Mesendoderm (in vitro differentiated cells): ENCODE measurements around the gene DKKL1.

ENCODE experiments used
- DNase-seq: peaks from one replicate; pipeline ENCODE4 v3.0.0; 2013
- H2AK5ac ChIP-seq: 2 replicates; pipeline ENCODE4 v1.6.1; 2013; ENCODE audit warnings: low read length, inconsistent platforms
- H2BK120ac ChIP-seq: 2 replicates; pipeline ENCODE4 v1.6.1; 2013; ENCODE audit warnings: low read depth, mild to moderate bottlenecking, low read length, moderate library complexity, mixed read lengths
- H2BK15ac ChIP-seq: replicated peaks from 2 replicates; pipeline ENCODE4 v1.6.1; 2013; ENCODE audit warnings: low read depth, mild to moderate bottlenecking, moderate library complexity
- H2BK5ac ChIP-seq: 2 replicates; pipeline ENCODE4 v1.6.1; 2013; ENCODE audit warnings: low read length, inconsistent platforms
- H3K18ac ChIP-seq: 2 replicates; pipeline ENCODE4 v1.6.1; 2013; ENCODE audit warnings: mild to moderate bottlenecking, low read length, mixed read lengths
- H3K23ac ChIP-seq: one replicate; pipeline ENCODE4 v1.6.1; 2013; ENCODE audit warnings: low read length
- H3K27ac ChIP-seq: 2 replicates; pipeline ENCODE4 v1.5.1; 2013; ENCODE audit warnings: low read depth, mild to moderate bottlenecking, inconsistent platforms, low read length, moderate library complexity
- H3K27me3 ChIP-seq: 2 replicates; pipeline ENCODE4 v1.6.1; 2013; ENCODE audit warnings: low read length, control low read depth, mild to moderate bottlenecking, inconsistent platforms; ENCODE audit not compliant: insufficient read depth, poor library complexity
- H3K36me3 ChIP-seq: 2 replicates; pipeline ENCODE4 v1.6.1; 2013; ENCODE audit warnings: low read length, inconsistent platforms; ENCODE audit not compliant: control insufficient read depth, insufficient read depth
- H3K4ac ChIP-seq: one replicate; pipeline ENCODE4 v1.6.1; 2013; ENCODE audit warnings: low read depth, mild to moderate bottlenecking, low read length, moderate library complexity
- H3K4me1 ChIP-seq: 2 replicates; pipeline ENCODE4 v1.6.1; 2013; ENCODE audit warnings: low read depth, low read length, inconsistent platforms; ENCODE audit not compliant: control insufficient read depth
- H3K4me2 ChIP-seq: 2 replicates; pipeline ENCODE4 v1.6.1; 2013; ENCODE audit warnings: low read length
- H3K4me3 ChIP-seq: 2 replicates; pipeline ENCODE4 v1.5.1; 2013; ENCODE audit warnings: mild to moderate bottlenecking, low read length
- H3K56ac ChIP-seq: one replicate; pipeline ENCODE4 v1.6.1; 2013; ENCODE audit warnings: low read length
- H3K79me1 ChIP-seq: 2 replicates; pipeline ENCODE4 v1.6.1; 2013; ENCODE audit warnings: low read length, inconsistent platforms
- H3K79me2 ChIP-seq: 2 replicates; pipeline ENCODE4 v1.6.1; 2013; ENCODE audit warnings: mild to moderate bottlenecking, low read length; ENCODE audit not compliant: control insufficient read depth, insufficient read depth
- H3K9ac ChIP-seq: 2 replicates; pipeline ENCODE4 v1.6.1; 2013; ENCODE audit warnings: low read length, inconsistent platforms
- H4K5ac ChIP-seq: one replicate; pipeline ENCODE4 v1.6.1; 2013; ENCODE audit warnings: low read length
- H4K8ac ChIP-seq: one replicate; pipeline ENCODE4 v1.6.1; 2013; ENCODE audit warnings: low read depth, mild to moderate bottlenecking, control low read depth, low read length, moderate library complexity
- WGBS: extraction: QIAGEN DNeasy Blood & Tissue Kit; methylation state at CpG from one replicate; pipeline ENCODE4 v1.1.7; 2013; ENCODE audit warnings: low lambda C conversion rate, missing lambda C conversion rate; ENCODE audit not compliant: insufficient coverage; ENCODE audit errors: extremely low coverage; 5-methylcytosine and 5-hydroxymethylcytosine counted together

Gene DKKL1

GRCh38 chr19:49340069-49340864 is 23.4 kb upstream of the DKKL1 start:
- Histone ChIP-seq H3K9ac (no peak overlapping the region), H3K4me2 (no peak overlapping the region), H3K27me3 (no peaks in the 10 kb centered on the region), H4K5ac (no peak overlapping the region), H4K8ac (no peak overlapping the region), H2BK15ac (no peak overlapping the region), H2BK5ac (no peak overlapping the region), H3K23ac (no peak overlapping the region), H2AK5ac (no peak overlapping the region), H3K27ac (no peak overlapping the region), H3K4me3 (no peak overlapping the region), H3K79me1 (no peaks in the 10 kb centered on the region), H3K4ac (no peak overlapping the region), H3K36me3 (peaks cover 17% of the 10 kb centered on the region), H2BK120ac (no peak overlapping the region), H3K18ac (no peak overlapping the region), H3K56ac (no peak overlapping the region), H3K4me1 (peaks cover 10% of the 10 kb centered on the region), H3K79me2 (no peaks in the 10 kb centered on the region)
- no CpG with 5 or more reads among the region's 36 CpGs for WGBS
- DNase-seq: peak; percentile 79

- H3K18ac ChIP-seq: no peak overlapping the region
- H3K79me2 ChIP-seq: no peaks in the 10 kb centered on the region
- no peaks in the 10 kb centered on the region for H3K27me3 ChIP-seq
- peaks cover 10% of the 10 kb centered on the region for H3K4me1 ChIP-seq
- H3K36me3 ChIP-seq: peaks cover 17% of the 10 kb centered on the region
- H3K4ac ChIP-seq: no peak overlapping the region
- no peak overlapping the region for H4K8ac ChIP-seq
- H3K9ac ChIP-seq: no peak overlapping the region
- no peaks in the 10 kb centered on the region for H3K79me1 ChIP-seq
- no peak overlapping the region for H3K23ac ChIP-seq
- no peak for DNase-seq
- H4K5ac ChIP-seq: no peak overlapping the region
- no peak overlapping the region for H2BK5ac ChIP-seq
- H3K4me3 ChIP-seq: no peak overlapping the region
- no peak overlapping the region for H3K56ac ChIP-seq
- H2AK5ac ChIP-seq: no peak overlapping the region
- H3K4me2 ChIP-seq: no peak overlapping the region
- no peak overlapping the region for H2BK15ac ChIP-seq
- WGBS: no CpG with 5 or more reads among the region's 11 CpGs
- no peak overlapping the region for H2BK120ac ChIP-seq
- no peak overlapping the region for H3K27ac ChIP-seq
Measured at GRCh38 chr19:49340865-49341718, 22.6 kb upstream of the DKKL1 start.

- H3K18ac ChIP-seq: no peak overlapping the region
- WGBS: no CpG with 5 or more reads among the region's 11 CpGs
- H3K79me2 ChIP-seq: no peaks in the 10 kb centered on the region
- no peak overlapping the region for H4K8ac ChIP-seq
- no peak overlapping the region for H2AK5ac ChIP-seq
- no peak overlapping the region for H2BK15ac ChIP-seq
- H3K56ac ChIP-seq: no peak overlapping the region
- no peak overlapping the region for H2BK120ac ChIP-seq
- no peak for DNase-seq
- peaks cover 26% of the 10 kb centered on the region for H3K36me3 ChIP-seq
- no peak overlapping the region for H3K4me2 ChIP-seq
- H3K4ac ChIP-seq: no peak overlapping the region
- peaks cover 10% of the 10 kb centered on the region for H3K4me1 ChIP-seq
- no peak overlapping the region for H3K4me3 ChIP-seq
- H3K23ac ChIP-seq: no peak overlapping the region
- H3K27ac ChIP-seq: no peak overlapping the region
- H4K5ac ChIP-seq: no peak overlapping the region
- no peaks in the 10 kb centered on the region for H3K79me1 ChIP-seq
- H3K27me3 ChIP-seq: no peaks in the 10 kb centered on the region
- H3K9ac ChIP-seq: no peak overlapping the region
- H2BK5ac ChIP-seq: no peak overlapping the region
Measured at GRCh38 chr19:49342291-49342721, 21.4 kb upstream of the DKKL1 start.

GRCh38 chr19:49343123-49343522 is 20.6 kb upstream of the DKKL1 start:
- no CpG with 5 or more reads among the region's 7 CpGs for WGBS
- Histone ChIP-seq H2BK15ac (no peak overlapping the region), H3K4me3 (no peak overlapping the region), H4K8ac (no peak overlapping the region), H3K27me3 (no peaks in the 10 kb centered on the region), H3K4me2 (no peak overlapping the region), H3K79me1 (no peaks in the 10 kb centered on the region), H3K56ac (no peak overlapping the region), H2BK5ac (no peak overlapping the region), H3K9ac (no peak overlapping the region), H3K4me1 (peaks cover 9% of the 10 kb centered on the region), H2BK120ac (no peak overlapping the region), H3K79me2 (no peaks in the 10 kb centered on the region), H3K23ac (no peak overlapping the region), H3K18ac (no peak overlapping the region), H3K4ac (no peak overlapping the region), H4K5ac (no peak overlapping the region), H2AK5ac (no peak overlapping the region), H3K27ac (no peak overlapping the region), H3K36me3 (peaks cover 27% of the 10 kb centered on the region)
- no peak for DNase-seq

- no peak overlapping the region for H4K8ac ChIP-seq
- peaks cover 32% of the 10 kb centered on the region for H3K36me3 ChIP-seq
- no peak overlapping the region for H3K4me3 ChIP-seq
- H3K9ac ChIP-seq: no peak overlapping the region
- H3K79me1 ChIP-seq: no peaks in the 10 kb centered on the region
- H3K18ac ChIP-seq: no peak overlapping the region
- no peaks in the 10 kb centered on the region for H3K27me3 ChIP-seq
- H4K5ac ChIP-seq: no peak overlapping the region
- no peak overlapping the region for H2BK120ac ChIP-seq
- peaks cover 3% of the 10 kb centered on the region for H3K4me1 ChIP-seq
- no peak overlapping the region for H2BK15ac ChIP-seq
- H2AK5ac ChIP-seq: no peak overlapping the region
- H3K4ac ChIP-seq: no peak overlapping the region
- H3K27ac ChIP-seq: no peak overlapping the region
- DNase-seq: peak; percentile 38
- H3K79me2 ChIP-seq: no peaks in the 10 kb centered on the region
- H3K4me2 ChIP-seq: no peak overlapping the region
- H2BK5ac ChIP-seq: no peak overlapping the region
- no CpG with 5 or more reads among the region's 11 CpGs for WGBS
- H3K23ac ChIP-seq: no peak overlapping the region
- no peak overlapping the region for H3K56ac ChIP-seq
Measured at GRCh38 chr19:49344505-49345423, 18.9 kb upstream of the DKKL1 start.
